Adrenal gland (tissue), 5 donors: ENCODE measurements around the gene ENDOV.

Source experiments
- CTCF ChIP-seq, 6 experiments: fragments of 450-650 bp in 4 of 6; fragments of 200-600 bp in 2 of 6; sonication (generic) in 1 of 6; IDR thresholded peaks; 1 replicate in 5 of 6; 2 replicates in 1 of 6; pipeline versions ENCODE4 v1.5.1 to v1.8.0; 2016 to 2021; ENCODE audit warnings: antibody characterized with exemption in 6 of 6, mild to moderate bottlenecking in 2 of 6, moderate library complexity in 1 of 6
- POLR2A ChIP-seq, 2 donors: fragments of 450-650 bp; IDR thresholded peaks; one replicate each; pipeline ENCODE4 v1.6.1; 2017; ENCODE audit warnings: antibody characterized with exemption in 2 of 2, mild to moderate bottlenecking in 2 of 2, moderate library complexity in 1 of 2
- donor health status: DM: no; HTN: no; CAD: no.

- TF ChIP-seq CTCF (IDR thresholded peaks at IDR 0.05) (no peak), POLR2A (IDR thresholded peaks at IDR 0.05) (no peak)
Measured at GRCh38 chr17:80468781-80469493, 54.0 kb downstream of the ENDOV start.
